HL-60 (cell line): ENCODE data around the gene RAD50.
"Not testable (repeated sequence)": the region's sequence is repeated elsewhere in the genome, so short reads cannot be mapped to it uniquely, and the experiment has no call there.

ENCODE experiments used
- DNase-seq, 2 experiments: peaks; one replicate each; pipeline ENCODE4 v3.0.0-alpha.2; 2010 to 2020; ENCODE audit warnings: low read depth in 1 of 2, low spot score in 1 of 2
- H3K27ac ChIP-seq: fragments of 250-450 bp; sonication (Bioruptor Pico); replicated peaks from 2 replicates; pipeline ENCODE4 v1.5.1; 2020; ENCODE audit warnings: mild to moderate bottlenecking, moderate library complexity
- H3K27me3 ChIP-seq: fragments of 250-450 bp; sonication (Bioruptor Pico); 2 replicates; pipeline ENCODE4 v1.5.1; 2021; ENCODE audit warnings: mild to moderate bottlenecking, moderate library complexity; ENCODE audit not compliant: insufficient read depth, poor library complexity, severe bottlenecking
- H3K4me3 ChIP-seq: replicated peaks from 2 replicates; pipeline ENCODE4 v1.5.1; 2011; ENCODE audit warnings: mild to moderate bottlenecking, control low read depth, low read length; ENCODE audit not compliant: insufficient read depth
- GABPA ChIP-seq: IDR thresholded peaks from 2 replicates; pipeline ENCODE4 v1.6.1; 2012; ENCODE audit warnings: low read depth
- POLR2AphosphoS5 ChIP-seq: IDR thresholded peaks from 2 replicates; pipeline ENCODE4 v1.6.1; 2012; ENCODE audit warnings: low read depth
- SPI1 ChIP-seq: IDR thresholded peaks from 2 replicates; pipeline ENCODE4 v1.6.1; 2012; ENCODE audit warnings: low read depth, mild to moderate bottlenecking, borderline replicate concordance
- TF ChIP-seq, protein P1 (sequence below): IDR thresholded peaks from 2 replicates; pipeline ENCODE4 v1.6.1; 2012; ENCODE audit warnings: low read depth; ENCODE audit not compliant: insufficient replicate concordance
- TF ChIP-seq, protein P2 (sequence below): IDR thresholded peaks from one replicate; pipeline ENCODE4 v1.5.1; 2011; ENCODE audit warnings: low read length, control low read depth, inconsistent platforms; ENCODE audit not compliant: insufficient read depth

Gene RAD50

GRCh38 chr5:132559383-132560060 lies 2.7 kb downstream of the RAD50 start:
- Histone ChIP-seq H3K27me3 (no peaks in the 10 kb centered on the region), H3K4me3 (no peak overlapping the region), H3K27ac (no peak overlapping the region)
- TF ChIP-seq, protein P1, sequence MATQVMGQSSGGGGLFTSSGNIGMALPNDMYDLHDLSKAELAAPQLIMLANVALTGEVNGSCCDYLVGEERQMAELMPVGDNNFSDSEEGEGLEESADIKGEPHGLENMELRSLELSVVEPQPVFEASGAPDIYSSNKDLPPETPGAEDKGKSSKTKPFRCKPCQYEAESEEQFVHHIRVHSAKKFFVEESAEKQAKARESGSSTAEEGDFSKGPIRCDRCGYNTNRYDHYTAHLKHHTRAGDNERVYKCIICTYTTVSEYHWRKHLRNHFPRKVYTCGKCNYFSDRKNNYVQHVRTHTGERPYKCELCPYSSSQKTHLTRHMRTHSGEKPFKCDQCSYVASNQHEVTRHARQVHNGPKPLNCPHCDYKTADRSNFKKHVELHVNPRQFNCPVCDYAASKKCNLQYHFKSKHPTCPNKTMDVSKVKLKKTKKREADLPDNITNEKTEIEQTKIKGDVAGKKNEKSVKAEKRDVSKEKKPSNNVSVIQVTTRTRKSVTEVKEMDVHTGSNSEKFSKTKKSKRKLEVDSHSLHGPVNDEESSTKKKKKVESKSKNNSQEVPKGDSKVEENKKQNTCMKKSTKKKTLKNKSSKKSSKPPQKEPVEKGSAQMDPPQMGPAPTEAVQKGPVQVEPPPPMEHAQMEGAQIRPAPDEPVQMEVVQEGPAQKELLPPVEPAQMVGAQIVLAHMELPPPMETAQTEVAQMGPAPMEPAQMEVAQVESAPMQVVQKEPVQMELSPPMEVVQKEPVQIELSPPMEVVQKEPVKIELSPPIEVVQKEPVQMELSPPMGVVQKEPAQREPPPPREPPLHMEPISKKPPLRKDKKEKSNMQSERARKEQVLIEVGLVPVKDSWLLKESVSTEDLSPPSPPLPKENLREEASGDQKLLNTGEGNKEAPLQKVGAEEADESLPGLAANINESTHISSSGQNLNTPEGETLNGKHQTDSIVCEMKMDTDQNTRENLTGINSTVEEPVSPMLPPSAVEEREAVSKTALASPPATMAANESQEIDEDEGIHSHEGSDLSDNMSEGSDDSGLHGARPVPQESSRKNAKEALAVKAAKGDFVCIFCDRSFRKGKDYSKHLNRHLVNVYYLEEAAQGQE: no peak
- no peak for TF ChIP-seq POLR2AphosphoS5
- no peak for TF ChIP-seq SPI1
- no peak for TF ChIP-seq GABPA
- TF ChIP-seq, protein P2, sequence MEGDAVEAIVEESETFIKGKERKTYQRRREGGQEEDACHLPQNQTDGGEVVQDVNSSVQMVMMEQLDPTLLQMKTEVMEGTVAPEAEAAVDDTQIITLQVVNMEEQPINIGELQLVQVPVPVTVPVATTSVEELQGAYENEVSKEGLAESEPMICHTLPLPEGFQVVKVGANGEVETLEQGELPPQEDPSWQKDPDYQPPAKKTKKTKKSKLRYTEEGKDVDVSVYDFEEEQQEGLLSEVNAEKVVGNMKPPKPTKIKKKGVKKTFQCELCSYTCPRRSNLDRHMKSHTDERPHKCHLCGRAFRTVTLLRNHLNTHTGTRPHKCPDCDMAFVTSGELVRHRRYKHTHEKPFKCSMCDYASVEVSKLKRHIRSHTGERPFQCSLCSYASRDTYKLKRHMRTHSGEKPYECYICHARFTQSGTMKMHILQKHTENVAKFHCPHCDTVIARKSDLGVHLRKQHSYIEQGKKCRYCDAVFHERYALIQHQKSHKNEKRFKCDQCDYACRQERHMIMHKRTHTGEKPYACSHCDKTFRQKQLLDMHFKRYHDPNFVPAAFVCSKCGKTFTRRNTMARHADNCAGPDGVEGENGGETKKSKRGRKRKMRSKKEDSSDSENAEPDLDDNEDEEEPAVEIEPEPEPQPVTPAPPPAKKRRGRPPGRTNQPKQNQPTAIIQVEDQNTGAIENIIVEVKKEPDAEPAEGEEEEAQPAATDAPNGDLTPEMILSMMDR: no peak
- DNase-seq: no peak

GRCh38 chr5:132561601-132562000 lies 4.8 kb downstream of the RAD50 start:
- Histone ChIP-seq H3K27me3 (no peaks in the 10 kb centered on the region), H3K27ac (no peak overlapping the region), H3K4me3 (no peak overlapping the region)
- no peak for DNase-seq
- TF ChIP-seq, protein P1: no peak
- no peak for TF ChIP-seq SPI1
- TF ChIP-seq GABPA: no peak
- no peak for TF ChIP-seq POLR2AphosphoS5
- TF ChIP-seq, protein P2: no peak

GRCh38 chr5:132564555-132564954 lies 7.8 kb downstream of the RAD50 start:
- not testable (repeated sequence) for DNase-seq, H3K27me3 ChIP-seq, H3K27ac ChIP-seq, H3K4me3 ChIP-seq

GRCh38 chr5:132566657-132567056 lies 9.9 kb downstream of the RAD50 start:
- H3K27ac ChIP-seq: no peak overlapping the region
- DNase-seq: no peak
- no peak overlapping the region for H3K4me3 ChIP-seq
- no peaks in the 10 kb centered on the region for H3K27me3 ChIP-seq
- TF ChIP-seq, protein P1: no peak
- TF ChIP-seq SPI1 (no peak), POLR2AphosphoS5 (no peak), GABPA (no peak)
- TF ChIP-seq, protein P2: no peak
